Central memory CD8-positive, alpha-beta T cell (primary cell): ENCODE results near the gene SIK3.
A peak's percentile ranks its signal among the peaks of the same experiment; 100 is the strongest.

Source experiments
- ATAC-seq: fragments of 150-1000 bp; cut with Tn5 transposase; replicated peaks from 2 replicates; pipeline ENCODE4 v1.10.0; 2022; ENCODE audit warnings: mild to moderate bottlenecking, moderate FRiP score, moderate number of reproducible peaks; ENCODE audit not compliant: poor library complexity, severe bottlenecking; ENCODE audit errors: extremely low read depth
- DNase-seq, 2 donors: peaks; one replicate each; pipeline ENCODE4 v3.0.0; 2021; ENCODE audit warnings: low spot score in 2 of 2
- H3K27ac Mint-ChIP-seq: one replicate; pipeline ENCODE4 v1.8.0; 2022; ENCODE audit warnings: low read depth, mild to moderate bottlenecking, moderate library complexity, mixed read lengths
- H3K27me3 Mint-ChIP-seq: one replicate; pipeline ENCODE4 v1.8.0; 2022; ENCODE audit warnings: mixed read lengths
- H3K36me3 Mint-ChIP-seq: one replicate; pipeline ENCODE4 v1.8.0; 2022; ENCODE audit warnings: mild to moderate bottlenecking, moderate library complexity, mixed read lengths; ENCODE audit not compliant: insufficient read depth
- H3K4me1 Mint-ChIP-seq: one replicate; pipeline ENCODE4 v1.8.0; 2022; ENCODE audit warnings: mixed read lengths
- H3K4me3 Mint-ChIP-seq: one replicate; pipeline ENCODE4 v1.8.0; 2022; ENCODE audit warnings: mild to moderate bottlenecking, moderate library complexity, mixed read lengths
- H3K9me3 Mint-ChIP-seq: one replicate; pipeline ENCODE4 v1.8.0; 2022; ENCODE audit warnings: mixed read lengths

Gene SIK3

DNA sequence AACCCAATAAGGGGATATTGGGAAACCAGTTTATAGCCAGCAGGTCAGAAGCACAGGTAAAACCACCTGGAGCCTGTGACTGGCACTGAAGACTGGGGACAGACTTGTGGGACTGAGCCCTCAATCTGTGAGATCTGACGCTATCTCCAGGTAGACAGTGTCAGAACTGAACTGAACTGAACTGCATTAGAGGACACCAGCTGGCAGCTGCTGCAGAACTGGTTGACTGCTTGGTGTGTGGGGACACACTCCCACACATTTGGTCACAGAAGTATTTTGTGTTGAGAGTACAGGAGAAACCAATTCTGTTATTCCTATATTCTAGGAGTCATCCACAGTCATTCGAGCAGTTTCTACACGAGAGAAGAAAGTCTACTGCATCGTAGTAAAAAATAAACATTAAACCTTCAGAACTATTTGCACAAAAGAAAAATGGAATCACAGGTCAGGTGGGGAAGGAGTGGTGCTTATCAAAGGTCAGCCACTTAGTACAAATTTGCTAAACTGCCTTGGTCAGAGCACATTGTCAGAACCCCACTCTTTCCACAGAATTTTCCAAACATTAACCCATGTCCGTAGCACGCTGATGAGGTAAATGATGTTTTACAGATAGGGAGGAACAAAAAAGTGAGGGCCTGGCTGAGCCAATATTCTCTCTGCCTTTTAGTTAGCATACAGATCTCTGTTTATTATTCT is 77.2 kb downstream of the SIK3 start:
- Mint-ChIP-seq H3K4me1 (peaks cover 68% of the 10 kb centered on the region), H3K27me3 (no peaks in the 10 kb centered on the region), H3K4me3 (no peak overlapping the region), H3K36me3 (peaks cover 14% of the 10 kb centered on the region), H3K9me3 (no peaks in the 10 kb centered on the region), H3K27ac (peak overlapping the region; percentile 35)
- DNase-seq (no peak), ATAC-seq (no peak)

DNA sequence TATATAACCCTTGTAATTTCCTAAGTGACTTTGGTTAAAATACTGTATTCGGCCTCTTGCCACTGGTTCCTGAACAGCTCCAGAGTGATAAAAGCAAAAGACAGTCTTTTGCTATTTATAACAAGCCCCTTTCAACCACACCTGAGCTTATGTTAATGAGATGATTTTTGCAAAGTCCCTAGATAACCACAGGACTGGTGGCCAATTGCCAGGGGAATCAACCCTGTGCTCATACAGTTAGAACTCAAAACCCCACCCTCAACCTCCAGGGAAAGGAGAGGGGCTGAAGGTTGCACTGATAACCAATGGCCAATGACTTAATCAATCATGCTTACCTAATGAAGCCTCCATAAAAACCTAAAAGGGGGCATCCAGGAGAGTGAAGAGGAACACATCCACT is 77.9 kb downstream of the SIK3 start:
- no peaks in the 10 kb centered on the region for H3K9me3 Mint-ChIP-seq
- no peaks in the 10 kb centered on the region for H3K27me3 Mint-ChIP-seq
- ATAC-seq: no peak
- H3K36me3 Mint-ChIP-seq: peaks cover 14% of the 10 kb centered on the region
- H3K27ac Mint-ChIP-seq: peak overlapping the region; percentile 35
- peaks cover 66% of the 10 kb centered on the region for H3K4me1 Mint-ChIP-seq
- H3K4me3 Mint-ChIP-seq: no peak overlapping the region
- DNase-seq: no peak

DNA sequence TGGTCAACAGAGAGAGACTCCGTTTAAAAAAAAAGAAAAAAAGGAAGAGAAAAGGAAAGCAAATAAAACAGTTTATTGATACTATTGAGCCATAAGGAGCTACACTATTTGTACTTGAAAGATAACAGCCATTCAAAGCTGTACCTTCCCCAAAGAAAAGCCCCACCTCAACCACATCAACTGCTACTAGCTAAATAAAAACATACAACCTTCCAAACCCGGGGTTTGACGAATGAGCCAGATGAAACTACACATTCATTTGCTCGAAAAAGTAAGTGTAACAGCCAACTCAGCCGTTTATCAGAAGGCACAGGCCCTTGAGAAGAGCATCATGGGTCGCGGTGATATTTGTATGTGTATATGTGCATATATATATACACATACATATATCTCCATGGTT is 78.4 kb downstream of the SIK3 start:
- DNase-seq (no peak), ATAC-seq (no peak)
- peaks cover 14% of the 10 kb centered on the region for H3K36me3 Mint-ChIP-seq
- H3K27me3 Mint-ChIP-seq: no peaks in the 10 kb centered on the region
- H3K4me1 Mint-ChIP-seq: peaks cover 62% of the 10 kb centered on the region
- H3K4me3 Mint-ChIP-seq: no peak overlapping the region
- H3K27ac Mint-ChIP-seq: peak overlapping the region; percentile 35
- H3K9me3 Mint-ChIP-seq: no peaks in the 10 kb centered on the region

DNA sequence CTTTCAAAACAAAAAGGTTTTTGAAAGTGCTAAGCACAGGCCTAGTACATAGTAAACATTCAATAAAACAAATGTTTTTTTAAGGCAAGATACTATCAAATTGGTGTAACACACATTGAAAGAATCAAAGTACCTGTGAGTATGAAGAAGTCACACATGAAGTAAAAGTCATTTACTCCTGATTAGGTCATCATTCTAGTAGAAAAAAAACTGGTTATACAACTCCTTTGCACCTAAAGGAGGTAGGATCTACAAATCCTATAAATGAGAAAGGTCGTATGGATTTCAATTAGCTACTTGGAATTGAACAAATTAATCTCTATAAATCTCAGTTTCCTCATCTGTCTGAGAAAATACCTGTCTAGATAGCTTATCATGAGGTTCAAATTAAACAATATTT is 80.8 kb downstream of the SIK3 start:
- Mint-ChIP-seq H3K4me1 (peaks cover 42% of the 10 kb centered on the region), H3K9me3 (no peaks in the 10 kb centered on the region), H3K4me3 (no peak overlapping the region), H3K36me3 (peaks cover 14% of the 10 kb centered on the region), H3K27me3 (no peaks in the 10 kb centered on the region), H3K27ac (peak overlapping the region; percentile 69)
- DNase-seq (no peak), ATAC-seq (no peak)

GRCh38 chr11:117016747-117017146 is 81.5 kb downstream of the SIK3 start:
- no peak for ATAC-seq
- Mint-ChIP-seq H3K36me3 (peaks cover 14% of the 10 kb centered on the region), H3K4me1 (peaks cover 42% of the 10 kb centered on the region), H3K4me3 (no peak overlapping the region), H3K27me3 (no peaks in the 10 kb centered on the region), H3K27ac (peak overlapping the region; percentile 69), H3K9me3 (no peaks in the 10 kb centered on the region)
- DNase-seq: no peak

DNA sequence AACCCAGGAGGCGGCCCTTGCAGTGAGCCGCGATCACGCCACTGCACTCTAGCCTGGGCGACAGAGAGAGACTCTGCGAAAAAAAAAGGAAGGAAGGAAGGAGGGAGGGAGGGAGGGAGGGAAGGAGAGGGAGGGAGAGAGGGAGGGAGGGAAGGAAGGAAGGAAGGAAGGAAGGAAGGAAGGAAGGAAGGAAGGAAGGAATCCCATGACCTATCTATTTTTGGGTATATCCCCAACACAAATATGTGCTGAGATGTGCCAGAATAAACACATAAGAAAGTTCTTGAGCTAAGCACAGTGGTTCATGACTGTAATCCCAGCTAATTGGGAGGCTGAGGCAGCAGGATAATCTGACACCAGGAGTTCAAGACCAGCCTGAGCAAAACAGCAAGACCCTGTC is 82.0 kb downstream of the SIK3 start:
- peaks cover 41% of the 10 kb centered on the region for H3K4me1 Mint-ChIP-seq
- peaks cover 12% of the 10 kb centered on the region for H3K36me3 Mint-ChIP-seq
- H3K27ac Mint-ChIP-seq: no peak overlapping the region

DNA sequence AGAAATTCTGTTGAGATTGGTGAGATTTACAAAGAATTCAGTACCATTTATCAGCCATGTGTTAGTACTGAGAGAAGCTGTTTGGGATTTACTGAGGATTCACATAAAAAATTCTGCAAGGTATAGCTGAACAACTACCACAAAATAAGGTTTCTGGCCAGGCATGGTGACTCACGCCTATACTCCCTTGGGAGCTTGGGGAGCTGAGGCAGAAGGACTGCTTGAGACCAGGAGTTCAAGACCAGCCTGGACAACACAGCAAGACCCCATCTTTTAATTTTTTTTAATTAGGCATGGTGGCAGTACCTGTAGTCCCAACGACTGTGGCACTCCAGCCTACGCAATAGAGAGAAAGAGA is 86.7 kb downstream of the SIK3 start:
- Mint-ChIP-seq H3K9me3 (no peaks in the 10 kb centered on the region), H3K4me1 (peaks cover 27% of the 10 kb centered on the region), H3K27ac (peak overlapping the region; percentile 16), H3K36me3 (peaks cover 4% of the 10 kb centered on the region), H3K27me3 (no peaks in the 10 kb centered on the region), H3K4me3 (no peak overlapping the region)
- ATAC-seq (no peak), DNase-seq (no peak)

More for the DNA sequence above, 82.0 kb downstream of the SIK3 start:
- DNase-seq (no peak), ATAC-seq (no peak)
- H3K4me3 Mint-ChIP-seq: no peak overlapping the region
- H3K27me3 Mint-ChIP-seq: no peaks in the 10 kb centered on the region
- no peaks in the 10 kb centered on the region for H3K9me3 Mint-ChIP-seq

GRCh38 chr11:117010808-117011540 is 87.3 kb downstream of the SIK3 start:
- Mint-ChIP-seq H3K4me1 (peaks cover 32% of the 10 kb centered on the region), H3K4me3 (no peak overlapping the region)

DNA sequence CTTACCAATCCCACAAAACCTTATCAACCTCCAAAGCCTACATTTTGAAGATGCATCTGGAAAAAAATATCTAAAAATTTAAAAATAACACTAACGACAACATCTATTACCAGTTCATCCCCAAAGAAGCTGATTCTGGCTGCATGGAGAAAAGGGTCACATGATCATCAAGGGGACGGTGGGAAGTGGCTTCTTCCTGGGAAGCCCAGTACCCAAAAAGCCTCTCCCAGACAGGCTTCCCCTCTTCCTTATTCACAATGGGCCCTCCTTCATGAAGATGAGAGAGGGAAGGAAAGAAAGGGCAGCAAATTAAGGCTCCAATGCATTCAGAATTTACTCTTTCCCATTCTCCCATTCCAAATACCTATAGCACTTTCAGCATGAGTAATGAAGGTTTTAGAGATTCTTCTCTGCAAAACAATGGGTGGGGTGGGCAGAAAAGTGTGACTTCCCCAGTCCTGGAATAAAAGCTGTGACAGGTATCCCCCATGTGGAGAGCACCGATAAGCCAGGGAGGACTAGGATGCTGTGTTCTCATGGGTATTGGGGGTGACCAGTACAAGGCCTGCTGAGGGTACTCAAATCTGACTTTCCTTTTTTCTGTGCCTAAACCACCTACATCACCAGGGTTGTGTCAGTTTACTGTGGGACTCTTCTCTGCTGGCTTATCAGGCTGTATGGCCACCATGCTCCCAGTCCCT is 88.2 kb downstream of the SIK3 start:
- peaks cover 41% of the 10 kb centered on the region for H3K4me1 Mint-ChIP-seq
- ATAC-seq: no peak
- no peak overlapping the region for H3K4me3 Mint-ChIP-seq
- DNase-seq: no peak
- no peaks in the 10 kb centered on the region for H3K9me3 Mint-ChIP-seq
- no peak overlapping the region for H3K27ac Mint-ChIP-seq
- H3K36me3 Mint-ChIP-seq: peaks cover 4% of the 10 kb centered on the region
- H3K27me3 Mint-ChIP-seq: no peaks in the 10 kb centered on the region

More at GRCh38 chr11:117010808-117011540, 87.3 kb downstream of the SIK3 start:
- DNase-seq (no peak), ATAC-seq (no peak)
- Mint-ChIP-seq H3K27ac (peak overlapping the region; percentile 16), H3K9me3 (no peaks in the 10 kb centered on the region), H3K36me3 (peaks cover 4% of the 10 kb centered on the region), H3K27me3 (no peaks in the 10 kb centered on the region)

GRCh38 chr11:117005758-117006157 is 92.5 kb downstream of the SIK3 start:
- Mint-ChIP-seq H3K9me3 (no peaks in the 10 kb centered on the region), H3K4me1 (peaks cover 68% of the 10 kb centered on the region), H3K27ac (peak overlapping the region; percentile 30), H3K36me3 (peaks cover 12% of the 10 kb centered on the region), H3K4me3 (no peak overlapping the region), H3K27me3 (no peaks in the 10 kb centered on the region)
- ATAC-seq (no peak), DNase-seq (no peak)

- Mint-ChIP-seq H3K4me1 (peaks cover 70% of the 10 kb centered on the region), H3K4me3 (no peak overlapping the region), H3K9me3 (no peaks in the 10 kb centered on the region), H3K27ac (peak overlapping the region; percentile 71), H3K27me3 (no peaks in the 10 kb centered on the region), H3K36me3 (peaks cover 12% of the 10 kb centered on the region)
- DNase-seq: no peak
- ATAC-seq: peak; percentile 65
These were observed 95.5 kb downstream of the SIK3 start for GRCh38 chr11:117002639-117003299.

GRCh38 chr11:117000014-117000737 is 98.1 kb downstream of the SIK3 start:
- no peaks in the 10 kb centered on the region for H3K27me3 Mint-ChIP-seq

More at GRCh38 chr11:117000014-117000737, 98.1 kb downstream of the SIK3 start:
- no peak overlapping the region for H3K27ac Mint-ChIP-seq
- ATAC-seq (no peak), DNase-seq (no peak)
- H3K9me3 Mint-ChIP-seq: no peaks in the 10 kb centered on the region
- H3K4me1 Mint-ChIP-seq: peaks cover 74% of the 10 kb centered on the region
- peaks cover 17% of the 10 kb centered on the region for H3K36me3 Mint-ChIP-seq
- no peak overlapping the region for H3K4me3 Mint-ChIP-seq
